Testis (tissue), 3 donors: ENCODE data around the gene TLE3. TPM values are rescaled to one million over a fixed set of nuclear protein-coding genes. Genes with fewer than 3 reads are reported as not detected.
"Not testable (repeated sequence)": the region's sequence is repeated elsewhere in the genome, so short reads cannot be mapped to it uniquely, and the experiment has no call there.

Source experiments
- DNase-seq: peaks from one replicate; pipeline ENCODE4 v3.0.0-alpha.2; 2019
- H3K27ac ChIP-seq, 2 donors: fragments of 200-600 bp; sonication (generic); one replicate each; pipeline ENCODE4 v1.5.1; 2019
- H3K27me3 ChIP-seq: fragments of 200-600 bp; sonication (generic); one replicate; pipeline ENCODE4 v1.5.1; 2019
- H3K36me3 ChIP-seq: fragments of 200-600 bp; sonication (generic); one replicate; pipeline ENCODE4 v1.5.1; 2017; ENCODE audit warnings: low read depth; ENCODE audit errors: missing control alignments
- H3K4me1 ChIP-seq: fragments of 200-600 bp; sonication (generic); one replicate; pipeline ENCODE4 v1.5.1; 2019
- H3K4me3 ChIP-seq, 2 donors: fragments of 200-600 bp; sonication (generic); one replicate each; pipeline ENCODE4 v1.5.1; 2017 to 2019
- H3K9me3 ChIP-seq: fragments of 200-600 bp; sonication (generic); one replicate; pipeline ENCODE4 v1.5.1; 2017
- POLR2A ChIP-seq: fragments of 450-650 bp; IDR thresholded peaks from one replicate; pipeline ENCODE4 v1.6.1; 2017; ENCODE audit warnings: antibody characterized with exemption, mild to moderate bottlenecking, moderate library complexity
- WGBS, 2 donors: methylation state at CpG; one replicate each; pipeline ENCODE4 v1.1.5; 2018; 5-methylcytosine and 5-hydroxymethylcytosine counted together
- intact Hi-C: fragments of 100-400 bp; cut with DNase I; formaldehyde crosslinking; loops from one replicate; pipeline ENCODE4 v1.15.1; 2023; ENCODE audit warnings: low total_unique reads
- polyA plus RNA-seq: library from polyadenylated mRNA; stranded (reverse); fragments of 350-450 nt; fragmentation: Illumina TruSeq; extraction: RNeasy Lipid Tissue Mini Kit (QIAGEN cat#74804); gene quantifications from one replicate; pipeline ENCODE4 v1.2.3, GENCODE V29; 2014; ENCODE audit warnings: low read depth, low replicate concordance; ENCODE audit not compliant: insufficient read depth
- total RNA-seq, 2 donors: library from RNA; depleted of rRNA; stranded (reverse); fragments of >200 nt; gene quantifications; one replicate each; pipeline ENCODE4 v1.2.3, GENCODE V29; 2016
- TF ChIP-seq, protein P1 (sequence below), 3 experiments: fragments of 450-650 bp in 2 of 3; fragments of 200-600 bp in 1 of 3; sonication (generic) in 1 of 3; IDR thresholded peaks; one replicate each; pipeline ENCODE4 v1.5.1; 2016 to 2019; ENCODE audit warnings: antibody characterized with exemption in 3 of 3, mild to moderate bottlenecking in 2 of 3, moderate library complexity in 1 of 3

The TLE3 gene
- total and polyA plus RNA-seq, 3 donors from 2014 or later, result 60.5 to 139 (median 99.5) TPM

GRCh38 chr15:70140025-70140542, 42.4 kb upstream of the TLE3 start:
- intact Hi-C loops, result no loop called here
- no peak overlapping the region for H3K4me3 ChIP-seq
- no peaks in the 10 kb centered on the region for H3K9me3 ChIP-seq
- no peak overlapping the region for H3K27ac ChIP-seq
- DNase-seq, result no peak
- peaks cover 4% of the 10 kb centered on the region for H3K4me1 ChIP-seq
- TF ChIP-seq, protein P1, sequence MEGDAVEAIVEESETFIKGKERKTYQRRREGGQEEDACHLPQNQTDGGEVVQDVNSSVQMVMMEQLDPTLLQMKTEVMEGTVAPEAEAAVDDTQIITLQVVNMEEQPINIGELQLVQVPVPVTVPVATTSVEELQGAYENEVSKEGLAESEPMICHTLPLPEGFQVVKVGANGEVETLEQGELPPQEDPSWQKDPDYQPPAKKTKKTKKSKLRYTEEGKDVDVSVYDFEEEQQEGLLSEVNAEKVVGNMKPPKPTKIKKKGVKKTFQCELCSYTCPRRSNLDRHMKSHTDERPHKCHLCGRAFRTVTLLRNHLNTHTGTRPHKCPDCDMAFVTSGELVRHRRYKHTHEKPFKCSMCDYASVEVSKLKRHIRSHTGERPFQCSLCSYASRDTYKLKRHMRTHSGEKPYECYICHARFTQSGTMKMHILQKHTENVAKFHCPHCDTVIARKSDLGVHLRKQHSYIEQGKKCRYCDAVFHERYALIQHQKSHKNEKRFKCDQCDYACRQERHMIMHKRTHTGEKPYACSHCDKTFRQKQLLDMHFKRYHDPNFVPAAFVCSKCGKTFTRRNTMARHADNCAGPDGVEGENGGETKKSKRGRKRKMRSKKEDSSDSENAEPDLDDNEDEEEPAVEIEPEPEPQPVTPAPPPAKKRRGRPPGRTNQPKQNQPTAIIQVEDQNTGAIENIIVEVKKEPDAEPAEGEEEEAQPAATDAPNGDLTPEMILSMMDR (IDR thresholded peaks at IDR 0.05), result no peak
- no peak for TF ChIP-seq POLR2A
- no peaks in the 10 kb centered on the region for H3K36me3 ChIP-seq
- no peaks in the 10 kb centered on the region for H3K27me3 ChIP-seq
- WGBS, 2 donors, result 92 to 95% methylated on average over 4 to 5 of the region's 5 CpGs

DNA sequence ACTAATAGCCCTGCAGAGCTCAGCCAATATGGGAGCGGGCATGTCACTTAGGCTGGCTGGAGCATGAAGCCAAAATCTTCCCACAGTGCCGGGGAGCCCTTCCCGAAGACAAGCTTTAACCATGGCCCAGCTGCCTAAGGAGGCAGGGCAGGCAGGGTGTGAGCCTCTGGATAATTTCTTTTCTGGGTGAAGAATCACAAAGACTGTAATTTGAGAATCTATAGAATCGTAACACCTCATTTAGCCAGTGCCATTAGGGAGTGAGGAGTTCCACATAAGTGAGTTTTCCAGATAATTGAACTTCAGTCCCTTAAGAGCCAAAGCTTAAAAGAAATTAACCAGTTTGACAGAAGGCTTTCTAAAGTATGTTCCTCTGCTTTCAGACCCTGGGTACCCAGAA, 40.2 kb upstream of the TLE3 start:
- Histone ChIP-seq H3K4me3 (no peak overlapping the region), H3K4me1 (peaks cover 3% of the 10 kb centered on the region), H3K36me3 (no peaks in the 10 kb centered on the region), H3K9me3 (no peaks in the 10 kb centered on the region), H3K27ac (no peak overlapping the region), H3K27me3 (no peaks in the 10 kb centered on the region)
- intact Hi-C loops, result no loop called here
- 91 to 98% methylated on average over 4 of the region's 4 CpGs for WGBS, 2 donors
- no peak for DNase-seq
- TF ChIP-seq, protein P1 (IDR thresholded peaks at IDR 0.05), result no peak
- no peak for TF ChIP-seq POLR2A

DNA sequence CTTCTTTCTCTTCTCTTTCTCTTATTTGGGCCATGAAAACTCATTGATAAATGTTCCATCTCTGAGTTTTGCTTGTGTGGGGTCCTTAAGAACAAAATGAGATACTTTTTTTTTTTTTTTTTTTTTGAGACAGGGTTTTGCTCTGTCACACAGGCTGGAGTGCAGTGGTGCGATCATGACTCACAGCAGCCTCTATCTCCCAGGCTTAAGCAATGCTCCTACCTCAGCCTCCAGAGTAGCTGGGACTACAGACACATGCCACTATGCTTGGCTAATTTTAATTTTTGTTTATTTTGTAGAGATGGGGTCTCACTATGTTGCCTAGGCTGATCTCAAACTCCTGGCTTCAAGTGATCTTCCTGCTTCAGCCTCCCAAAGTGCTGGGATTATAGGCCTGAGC, 39.3 kb upstream of the TLE3 start:
- H3K36me3 ChIP-seq, H3K9me3 ChIP-seq, H3K4me1 ChIP-seq, intact Hi-C loops, H3K27me3 ChIP-seq, DNase-seq, H3K27ac ChIP-seq, H3K4me3 ChIP-seq: not testable (repeated sequence)
- WGBS, 2 donors, result 88 to 89% methylated on average over 1 of the region's 1 CpG

GRCh38 chr15:70133781-70134421, 36.2 kb upstream of the TLE3 start:
- 89 to 96% methylated on average over 7 of the region's 7 CpGs for WGBS, 2 donors
- Histone ChIP-seq H3K27me3 (no peaks in the 10 kb centered on the region), H3K27ac (no peak overlapping the region), H3K9me3 (no peaks in the 10 kb centered on the region), H3K4me3 (no peak overlapping the region), H3K4me1 (no peaks in the 10 kb centered on the region), H3K36me3 (no peaks in the 10 kb centered on the region)
- intact Hi-C loops, result no loop called here
- DNase-seq, result no peak
- no peak for TF ChIP-seq POLR2A
- TF ChIP-seq, protein P1 (IDR thresholded peaks at IDR 0.05), result no peak

DNA sequence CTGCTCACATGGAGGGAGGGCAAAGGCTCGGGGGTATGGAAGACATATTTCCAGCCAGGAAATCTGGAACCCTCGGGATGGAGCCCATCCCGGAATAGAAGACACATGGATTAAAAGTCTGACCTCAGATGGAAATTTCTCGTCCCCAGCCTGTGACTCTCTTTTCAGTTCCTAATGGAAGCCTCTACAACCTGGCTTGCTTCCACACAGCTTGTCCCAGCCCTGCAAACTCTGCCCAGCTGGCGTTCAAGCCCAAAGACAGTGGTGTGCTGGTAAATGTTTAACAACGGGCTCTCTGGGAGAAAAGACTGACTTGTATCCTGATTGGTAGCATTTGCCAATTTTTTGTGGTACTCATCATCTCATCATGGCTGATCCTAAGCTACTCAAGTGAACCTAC, 35.6 kb upstream of the TLE3 start:
- no peak overlapping the region for H3K4me3 ChIP-seq
- H3K9me3 ChIP-seq, result no peaks in the 10 kb centered on the region
- intact Hi-C loops, result no loop called here
- no peak overlapping the region for H3K27ac ChIP-seq
- H3K27me3 ChIP-seq, result no peaks in the 10 kb centered on the region
- WGBS, 2 donors, result 77 to 78% methylated on average over 6 of the region's 6 CpGs
- TF ChIP-seq POLR2A, result no peak
- TF ChIP-seq, protein P1 (IDR thresholded peaks at IDR 0.05), result no peak
- DNase-seq, result no peak
- no peaks in the 10 kb centered on the region for H3K4me1 ChIP-seq
- H3K36me3 ChIP-seq, result no peaks in the 10 kb centered on the region
